ENCODE measurements around the gene ZNF718.
"Not testable (repeated sequence)": the region's sequence is repeated elsewhere in the genome, so short reads cannot be mapped to it uniquely, and the experiment has no call there.

The ZNF718 gene

DNA sequence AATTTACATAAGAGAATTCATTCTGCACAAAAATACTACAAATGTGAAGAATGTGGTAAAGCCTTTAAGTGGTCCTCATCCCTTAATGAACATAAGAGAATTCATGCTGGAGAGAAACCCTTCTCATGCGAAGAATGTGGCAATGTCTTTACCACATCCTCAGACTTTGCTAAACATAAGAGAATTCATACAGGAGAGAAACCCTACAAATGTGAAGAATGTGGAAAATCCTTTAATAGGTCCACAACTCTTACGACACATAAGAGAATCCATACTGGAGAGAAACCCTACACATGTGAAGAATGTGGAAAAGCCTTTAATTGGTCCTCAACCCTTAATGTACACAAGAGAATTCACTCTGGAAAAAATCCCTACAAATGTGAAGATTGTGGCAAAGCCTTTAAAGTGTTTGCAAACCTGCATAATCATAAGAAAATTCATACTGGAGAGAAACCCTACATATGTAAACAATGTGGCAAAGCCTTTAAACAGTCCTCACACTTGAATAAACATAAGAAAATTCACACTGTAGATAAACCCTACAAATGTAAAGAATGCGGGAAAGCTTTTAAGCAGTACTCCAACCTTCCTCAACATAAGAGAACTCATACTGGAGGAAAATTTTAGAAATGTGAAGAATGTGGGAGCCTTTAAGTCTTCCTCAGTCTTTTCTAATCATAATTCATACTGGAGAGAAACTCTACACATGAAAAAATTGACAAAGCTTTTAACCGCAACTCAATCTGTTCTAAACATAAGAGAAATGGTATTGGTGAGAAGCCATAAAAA is 37.4 kb downstream of the ZNF718 start:
- peak in 1 of 4 experiments; percentile 4 for DNase-seq

DNA sequence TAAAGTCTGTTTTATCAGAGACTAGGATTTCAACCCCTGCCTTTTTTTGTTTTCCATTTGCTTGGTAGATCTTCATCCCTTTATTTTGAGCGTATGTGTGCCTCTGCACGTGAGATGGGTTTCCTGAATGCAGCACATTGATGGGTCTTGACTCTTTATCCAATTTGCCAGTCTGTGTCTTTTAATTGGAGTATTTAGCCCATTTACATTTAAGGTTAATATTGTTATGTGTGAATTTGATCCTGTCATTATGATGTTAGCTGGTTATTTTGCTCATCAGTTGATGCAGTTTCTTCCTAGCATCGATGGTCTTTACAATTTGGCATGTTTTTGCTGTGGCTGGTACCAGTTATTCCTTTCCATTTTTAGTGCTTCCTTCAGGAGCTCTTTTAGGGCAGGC is 45.3 kb downstream of the ZNF718 start:
- not testable (repeated sequence) for DNase-seq

DNA sequence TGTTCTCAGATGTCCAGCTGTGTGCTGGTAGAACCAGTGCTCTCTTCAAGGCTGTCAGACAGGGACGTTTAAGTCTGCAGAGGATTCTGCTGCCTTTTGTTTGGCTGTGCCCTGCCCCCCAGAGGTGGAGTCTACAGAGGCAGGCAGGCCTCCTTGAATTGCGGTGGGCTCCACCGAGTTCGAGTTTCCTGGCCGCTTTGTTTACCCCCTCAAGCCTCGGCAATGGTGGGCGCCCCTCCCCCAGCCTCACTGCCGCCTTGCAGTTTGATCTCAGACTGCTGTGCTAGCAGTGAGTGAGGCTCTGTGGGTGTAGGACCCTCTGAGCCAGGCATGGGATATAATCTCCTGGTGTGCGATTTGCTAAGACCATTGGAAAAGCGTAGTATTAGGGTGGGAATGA is 47.0 kb downstream of the ZNF718 start:
- DNase-seq, result not testable (repeated sequence)

DNA sequence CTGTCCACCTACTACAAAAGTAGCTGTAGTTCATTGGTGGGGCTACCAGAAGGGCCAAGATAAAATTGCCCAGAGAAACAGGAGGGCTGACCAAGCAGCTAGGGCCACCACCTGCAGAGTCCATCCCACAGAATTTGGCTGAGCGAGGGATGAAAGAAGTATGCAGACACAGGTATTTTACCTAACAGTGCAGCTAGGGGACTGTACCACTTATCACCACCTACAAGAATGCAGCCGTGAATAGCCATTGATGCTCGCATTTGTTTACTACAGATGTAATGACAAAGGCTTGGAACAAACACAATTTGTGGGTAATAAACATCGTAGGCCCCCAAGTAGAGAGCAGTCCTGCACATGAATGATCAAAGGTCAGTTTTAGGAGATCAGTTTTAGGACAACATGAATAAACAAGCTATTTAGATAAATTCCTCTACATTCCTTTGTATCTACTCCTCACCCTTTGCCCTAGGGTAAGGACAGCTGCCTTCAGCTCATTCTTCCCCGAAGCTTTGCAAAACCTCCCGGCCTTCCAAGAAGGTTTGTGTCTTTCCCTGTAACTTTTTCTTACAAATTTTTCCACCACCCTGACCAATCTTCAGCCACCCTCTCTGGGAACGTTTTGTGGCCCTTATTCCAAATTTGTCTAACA is 49.5 kb downstream of the ZNF718 start:
- no peak for DNase-seq

- no peak for DNase-seq
These were observed 51.7 kb downstream of the ZNF718 start for GRCh38 chr4:175986-176385.

DNA sequence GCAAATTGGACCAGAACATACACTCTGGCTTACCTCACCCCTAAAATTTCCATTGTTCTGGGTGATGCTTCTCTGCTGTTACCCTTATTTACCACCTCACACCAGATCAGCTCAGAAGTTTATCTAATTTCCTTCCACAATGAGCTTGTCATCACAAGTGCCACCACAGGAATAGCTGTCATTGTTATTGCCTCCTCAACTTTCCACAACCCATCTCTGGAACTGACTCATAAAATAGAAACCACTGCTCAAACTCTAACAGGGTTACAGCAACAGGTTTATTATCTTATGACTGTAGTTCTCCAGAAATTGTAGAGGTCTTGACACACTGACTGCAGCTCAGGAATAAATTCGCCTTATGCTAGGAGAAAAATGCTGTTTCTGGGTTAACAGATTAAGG is 52.7 kb downstream of the ZNF718 start:
- DNase-seq, result no peak

DNA sequence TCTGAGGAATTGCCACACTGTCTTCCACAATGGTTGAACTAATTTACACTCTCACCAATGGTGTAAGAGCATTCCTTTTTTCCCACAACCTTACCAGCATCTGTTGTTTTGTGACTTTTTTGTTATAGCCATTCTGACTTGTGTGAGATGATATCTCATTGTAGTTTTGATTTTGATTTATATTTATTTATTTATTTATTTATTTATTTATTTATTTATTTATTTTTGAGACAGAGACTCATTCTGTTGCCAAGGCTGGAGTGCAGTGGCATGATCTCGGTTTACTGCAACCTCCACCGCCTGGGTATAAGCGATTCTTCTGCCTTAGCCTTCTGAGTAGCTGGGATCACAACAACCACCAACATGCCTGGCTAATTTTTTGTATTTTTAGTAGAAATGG is 57.9 kb downstream of the ZNF718 start:
- DNase-seq, result not testable (repeated sequence)

DNA sequence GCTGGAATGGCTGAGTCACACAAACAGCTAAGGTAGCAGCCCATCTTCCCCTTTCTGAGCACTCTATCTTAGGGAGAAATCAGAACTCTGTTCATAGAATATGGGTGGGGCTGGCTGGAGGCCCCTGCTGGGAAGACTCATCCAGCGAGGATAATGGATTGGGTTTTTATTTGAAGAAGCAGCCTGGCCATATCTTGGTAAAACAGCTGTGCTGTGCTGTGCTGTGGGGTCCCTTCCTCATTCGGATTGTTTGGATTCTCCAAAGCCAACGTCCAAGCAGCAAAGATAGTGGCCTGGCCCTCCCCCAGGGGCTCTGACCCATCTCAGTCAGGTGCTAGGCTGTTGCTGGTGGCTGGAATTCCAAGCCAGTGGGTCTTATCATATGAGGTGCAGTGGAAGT is 63.8 kb downstream of the ZNF718 start:
- no peak for DNase-seq

- peak in 2 of 4 experiments; percentile 1 to 13 for DNase-seq
These were observed 70.9 kb downstream of the ZNF718 start for GRCh38 chr4:195159-195558.

GRCh38 chr4:200936-201335 is 76.6 kb downstream of the ZNF718 start:
- DNase-seq, result no peak

DNA sequence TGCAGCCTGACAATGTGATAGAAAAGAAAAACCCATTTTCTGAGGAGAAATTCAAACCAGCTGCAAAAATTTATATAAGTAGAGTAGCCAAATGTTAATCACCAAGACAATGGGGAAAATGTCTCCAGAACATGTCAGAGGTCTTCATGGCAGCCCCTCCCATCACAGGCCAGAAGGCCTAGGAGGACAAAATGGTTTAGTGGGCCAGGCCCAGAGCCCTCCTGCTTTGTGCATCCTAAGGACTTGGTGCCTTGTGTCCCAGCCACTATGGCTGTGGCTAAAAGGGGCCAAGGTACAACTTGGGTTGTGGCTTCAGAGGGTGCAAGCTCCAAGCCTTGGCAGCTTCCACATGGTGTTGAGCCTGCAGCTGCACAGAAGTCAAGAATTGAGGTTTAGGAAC is 78.5 kb downstream of the ZNF718 start:
- not testable (repeated sequence) for DNase-seq

DNA sequence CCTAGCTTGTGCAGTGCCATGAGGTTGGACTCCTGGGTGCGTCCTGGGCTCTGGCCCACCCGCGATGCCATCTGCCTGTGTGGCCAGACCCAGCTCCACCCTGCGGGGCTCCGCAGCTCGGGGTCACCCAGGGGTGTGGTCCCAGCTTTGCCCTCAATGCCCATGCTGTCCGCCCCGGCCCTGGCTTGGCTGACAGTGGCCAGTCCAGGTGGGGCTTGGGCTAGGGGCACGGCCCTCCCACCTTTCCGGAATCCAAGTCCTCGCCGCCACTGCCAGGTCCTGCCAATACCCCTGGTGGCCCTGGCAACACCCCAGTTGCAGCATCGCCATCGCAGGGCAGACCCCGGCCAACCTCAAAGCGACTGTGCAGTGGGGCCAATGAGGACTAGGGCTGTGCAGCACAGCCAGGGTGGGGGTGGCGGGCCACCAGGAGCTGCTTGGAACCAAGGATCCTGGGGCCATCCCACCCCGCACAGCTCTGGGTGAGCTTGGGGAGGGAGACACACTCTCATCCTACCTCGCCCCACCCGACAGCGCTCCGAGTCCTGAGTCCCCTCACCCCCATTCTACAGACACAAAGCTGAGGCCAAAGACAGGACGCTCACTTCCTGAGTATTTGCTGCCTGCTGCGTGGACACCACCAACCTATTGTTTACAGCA is 80.9 kb downstream of the ZNF718 start:
- no peak for DNase-seq

DNA sequence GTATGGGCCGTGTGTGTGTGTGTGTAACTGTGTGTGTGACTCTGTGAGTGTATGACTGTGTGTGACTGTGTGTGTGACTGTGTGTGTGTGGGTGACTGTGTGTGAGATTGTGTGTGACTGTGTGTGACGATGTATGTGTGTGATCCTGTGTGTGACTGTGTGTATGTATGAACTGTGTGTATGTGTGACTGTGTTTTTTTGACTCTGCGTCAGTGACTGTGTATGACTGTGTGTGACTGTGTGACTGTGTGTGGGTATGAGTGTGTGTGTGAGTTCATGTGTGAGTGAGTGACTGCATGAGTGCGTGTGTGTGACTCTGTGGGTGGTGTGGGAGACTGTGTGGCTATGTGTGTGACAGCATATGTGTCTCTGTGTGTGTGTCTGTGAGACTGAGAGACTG is 81.8 kb downstream of the ZNF718 start:
- DNase-seq, result no peak

GRCh38 chr4:208416-209096 is 84.3 kb downstream of the ZNF718 start:
- not testable (repeated sequence) for DNase-seq

- no peak for DNase-seq
These were observed 86.8 kb downstream of the ZNF718 start for GRCh38 chr4:211033-211511.

GRCh38 chr4:212438-213188 is 88.3 kb downstream of the ZNF718 start:
- DNase-seq, result no peak

DNA sequence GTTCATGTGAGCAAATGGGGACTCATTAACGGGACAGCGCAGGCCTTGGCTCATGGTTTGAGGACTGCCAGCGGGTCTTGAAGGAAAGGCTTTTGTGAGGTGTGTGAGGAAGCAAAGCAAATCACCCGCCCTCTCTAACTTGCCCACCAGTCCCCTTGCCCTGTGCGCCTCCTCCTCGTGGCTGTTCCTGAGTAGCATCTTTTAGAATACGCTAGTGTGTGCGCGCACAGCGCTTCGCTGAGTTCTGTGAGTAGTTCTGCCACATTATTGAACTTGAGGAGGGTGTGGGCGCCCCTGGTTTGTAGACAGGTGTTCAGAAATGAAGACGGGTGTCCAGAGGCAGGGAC is 88.9 kb downstream of the ZNF718 start:
- DNase-seq, result not testable (repeated sequence)

Measured in suppressor macrophage (primary cell).